HL-60 (cell line): Measurements from ENCODE around the gene C5orf24.

Source experiments
- CTCF ChIP-seq: IDR thresholded peaks from one replicate; pipeline ENCODE4 v1.5.1; 2011; ENCODE audit warnings: low read length, control low read depth, inconsistent platforms; ENCODE audit not compliant: insufficient read depth
- SPI1 ChIP-seq: IDR thresholded peaks from 2 replicates; pipeline ENCODE4 v1.6.1; 2012; ENCODE audit warnings: low read depth, mild to moderate bottlenecking, borderline replicate concordance
- TF ChIP-seq, protein P1 (sequence below): IDR thresholded peaks from 2 replicates; pipeline ENCODE4 v1.6.1; 2012; ENCODE audit warnings: low read depth; ENCODE audit not compliant: insufficient replicate concordance

GRCh38 chr5:134893748-134894505 is 48.2 kb downstream of the C5orf24 start:
- TF ChIP-seq SPI1 = no peak
- TF ChIP-seq CTCF = no peak
- TF ChIP-seq, protein P1, sequence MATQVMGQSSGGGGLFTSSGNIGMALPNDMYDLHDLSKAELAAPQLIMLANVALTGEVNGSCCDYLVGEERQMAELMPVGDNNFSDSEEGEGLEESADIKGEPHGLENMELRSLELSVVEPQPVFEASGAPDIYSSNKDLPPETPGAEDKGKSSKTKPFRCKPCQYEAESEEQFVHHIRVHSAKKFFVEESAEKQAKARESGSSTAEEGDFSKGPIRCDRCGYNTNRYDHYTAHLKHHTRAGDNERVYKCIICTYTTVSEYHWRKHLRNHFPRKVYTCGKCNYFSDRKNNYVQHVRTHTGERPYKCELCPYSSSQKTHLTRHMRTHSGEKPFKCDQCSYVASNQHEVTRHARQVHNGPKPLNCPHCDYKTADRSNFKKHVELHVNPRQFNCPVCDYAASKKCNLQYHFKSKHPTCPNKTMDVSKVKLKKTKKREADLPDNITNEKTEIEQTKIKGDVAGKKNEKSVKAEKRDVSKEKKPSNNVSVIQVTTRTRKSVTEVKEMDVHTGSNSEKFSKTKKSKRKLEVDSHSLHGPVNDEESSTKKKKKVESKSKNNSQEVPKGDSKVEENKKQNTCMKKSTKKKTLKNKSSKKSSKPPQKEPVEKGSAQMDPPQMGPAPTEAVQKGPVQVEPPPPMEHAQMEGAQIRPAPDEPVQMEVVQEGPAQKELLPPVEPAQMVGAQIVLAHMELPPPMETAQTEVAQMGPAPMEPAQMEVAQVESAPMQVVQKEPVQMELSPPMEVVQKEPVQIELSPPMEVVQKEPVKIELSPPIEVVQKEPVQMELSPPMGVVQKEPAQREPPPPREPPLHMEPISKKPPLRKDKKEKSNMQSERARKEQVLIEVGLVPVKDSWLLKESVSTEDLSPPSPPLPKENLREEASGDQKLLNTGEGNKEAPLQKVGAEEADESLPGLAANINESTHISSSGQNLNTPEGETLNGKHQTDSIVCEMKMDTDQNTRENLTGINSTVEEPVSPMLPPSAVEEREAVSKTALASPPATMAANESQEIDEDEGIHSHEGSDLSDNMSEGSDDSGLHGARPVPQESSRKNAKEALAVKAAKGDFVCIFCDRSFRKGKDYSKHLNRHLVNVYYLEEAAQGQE = no peak
